MM.1S (cell line): ENCODE data around the gene SLC48A1.

Experiments used
- EZH2 ChIP-seq: fragments of 300-600 bp; sonication (generic); optimal IDR thresholded peaks from 2 replicates; pipeline ENCODE3; 2017; ENCODE audit warnings: low read depth, mild to moderate bottlenecking, antibody characterized with exemption, low read length, mixed read lengths
- TF ChIP-seq, protein P1 (sequence below): fragments of 300-600 bp; sonication (generic); IDR thresholded peaks from 2 replicates; pipeline ENCODE4 v1.5.1; 2016; ENCODE audit warnings: antibody characterized with exemption, low read length, mixed read lengths

DNA sequence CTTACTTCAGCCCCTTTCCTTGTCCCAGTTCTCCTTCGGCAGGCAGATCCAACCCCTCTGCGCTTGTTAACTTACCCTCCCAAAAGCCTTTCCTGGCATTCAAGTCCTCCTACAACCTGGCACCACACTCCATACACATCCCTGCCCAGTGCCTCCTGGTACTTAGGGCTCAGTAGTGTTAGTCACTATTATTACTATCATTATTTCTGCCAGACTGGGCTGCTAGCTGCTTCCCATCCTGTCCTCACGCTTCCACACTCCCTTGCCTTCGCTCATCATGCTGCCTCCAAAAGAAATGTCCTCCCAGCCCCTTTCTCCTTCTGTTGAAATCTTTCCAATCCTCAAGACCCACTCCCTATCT, 48.3 kb downstream of the SLC48A1 start:
- TF ChIP-seq, protein P1, sequence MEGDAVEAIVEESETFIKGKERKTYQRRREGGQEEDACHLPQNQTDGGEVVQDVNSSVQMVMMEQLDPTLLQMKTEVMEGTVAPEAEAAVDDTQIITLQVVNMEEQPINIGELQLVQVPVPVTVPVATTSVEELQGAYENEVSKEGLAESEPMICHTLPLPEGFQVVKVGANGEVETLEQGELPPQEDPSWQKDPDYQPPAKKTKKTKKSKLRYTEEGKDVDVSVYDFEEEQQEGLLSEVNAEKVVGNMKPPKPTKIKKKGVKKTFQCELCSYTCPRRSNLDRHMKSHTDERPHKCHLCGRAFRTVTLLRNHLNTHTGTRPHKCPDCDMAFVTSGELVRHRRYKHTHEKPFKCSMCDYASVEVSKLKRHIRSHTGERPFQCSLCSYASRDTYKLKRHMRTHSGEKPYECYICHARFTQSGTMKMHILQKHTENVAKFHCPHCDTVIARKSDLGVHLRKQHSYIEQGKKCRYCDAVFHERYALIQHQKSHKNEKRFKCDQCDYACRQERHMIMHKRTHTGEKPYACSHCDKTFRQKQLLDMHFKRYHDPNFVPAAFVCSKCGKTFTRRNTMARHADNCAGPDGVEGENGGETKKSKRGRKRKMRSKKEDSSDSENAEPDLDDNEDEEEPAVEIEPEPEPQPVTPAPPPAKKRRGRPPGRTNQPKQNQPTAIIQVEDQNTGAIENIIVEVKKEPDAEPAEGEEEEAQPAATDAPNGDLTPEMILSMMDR: no peak
- TF ChIP-seq EZH2: no peak
